Breast epithelium (tissue), 4 donors: ENCODE data around the gene CCDC149. TPM values are rescaled to one million over a fixed set of nuclear protein-coding genes. Genes with fewer than 3 reads are reported as not detected.
A peak's percentile ranks its signal among the peaks of the same experiment; 100 is the strongest.

Experiments used
- DNase-seq, 2 donors: peaks; one replicate each; pipeline ENCODE4 v3.0.0-alpha.2; 2019; ENCODE audit warnings: low spot score in 2 of 2
- H3K27ac ChIP-seq, 2 donors: fragments of 200-600 bp; sonication (generic) in 1 of 2; one replicate each; pipeline ENCODE4 v1.5.1; 2016 to 2019; ENCODE audit warnings: mild to moderate bottlenecking in 1 of 2
- H3K27me3 ChIP-seq, 2 donors: fragments of 200-600 bp; sonication (generic) in 1 of 2; one replicate each; pipeline versions ENCODE4 v1.5.1 to v1.6.0; 2017 to 2019; ENCODE audit warnings: control low read depth in 1 of 2, mild to moderate bottlenecking in 1 of 2
- H3K36me3 ChIP-seq: fragments of 200-600 bp; one replicate; pipeline ENCODE4 v1.5.1; 2019
- H3K4me1 ChIP-seq, 2 donors: fragments of 200-600 bp; sonication (generic); one replicate each; pipeline ENCODE4 v1.5.1; 2016 to 2019; ENCODE audit warnings: control low read depth in 1 of 2
- H3K4me3 ChIP-seq, 3 donors: fragments of 200-600 bp; sonication (generic); 1 replicate in 2 of 3; 2 replicates in 1 of 3; pipeline ENCODE4 v1.5.1; 2016 to 2019; ENCODE audit warnings: mild to moderate bottlenecking in 3 of 3, moderate library complexity in 2 of 3
- H3K9me3 ChIP-seq, 2 donors: fragments of 200-600 bp; sonication (generic) in 1 of 2; one replicate each; pipeline ENCODE4 v1.5.1; 2016 to 2019; ENCODE audit warnings: control low read depth in 1 of 2
- CTCF ChIP-seq, 3 donors: fragments of 450-650 bp; IDR thresholded peaks; one replicate each; pipeline ENCODE4 v1.5.1; 2016 to 2017; ENCODE audit warnings: antibody characterized with exemption in 3 of 3, mild to moderate bottlenecking in 3 of 3, moderate library complexity in 3 of 3
- POLR2A ChIP-seq: fragments of 450-650 bp; IDR thresholded peaks from one replicate; pipeline ENCODE4 v1.6.1; 2016; ENCODE audit warnings: antibody characterized with exemption, mild to moderate bottlenecking, moderate library complexity
- POLR2AphosphoS5 ChIP-seq, 3 donors: sonication (generic); formaldehyde crosslinking; IDR thresholded peaks; one replicate each; pipeline ENCODE4 v1.6.1; 2017; ENCODE audit warnings: antibody characterized with exemption in 3 of 3
- intact Hi-C: fragments of 100-400 bp; cut with DNase I; formaldehyde crosslinking; loops from one replicate; pipeline ENCODE4 v1.15.1; 2023; ENCODE audit warnings: low total_unique reads
- total RNA-seq, 3 donors: library from RNA; depleted of rRNA; stranded (reverse); fragments of >200 nt; gene quantifications; one replicate each; pipeline ENCODE4 v1.1.0, GENCODE V29; 2016

CCDC149 gene
- total RNA-seq, 3 donors from 2014 or later, result 15.8 to 21.0 (median 18.6) TPM

DNA sequence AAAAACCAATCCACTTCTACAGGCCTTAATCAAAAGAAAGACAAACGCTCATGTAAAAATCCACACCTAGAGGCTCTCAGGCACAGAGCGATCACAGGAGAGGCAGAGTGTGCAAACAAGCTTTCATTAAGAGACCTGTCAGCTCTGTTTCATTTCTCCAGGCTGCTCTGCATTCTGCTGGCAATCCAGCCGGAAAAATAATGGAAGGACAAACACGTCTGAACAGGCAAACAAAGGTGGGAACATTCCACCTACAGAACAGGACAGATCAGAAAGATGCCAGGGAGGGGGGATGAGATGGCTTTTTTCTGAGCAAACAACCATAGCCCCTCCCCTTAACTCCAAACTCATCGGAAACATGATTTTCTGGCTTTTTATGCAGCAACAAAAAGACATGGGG is 107.8 kb downstream of the CCDC149 start:
- H3K27ac ChIP-seq, result peak overlapping the region; percentile 44 to 52

DNA sequence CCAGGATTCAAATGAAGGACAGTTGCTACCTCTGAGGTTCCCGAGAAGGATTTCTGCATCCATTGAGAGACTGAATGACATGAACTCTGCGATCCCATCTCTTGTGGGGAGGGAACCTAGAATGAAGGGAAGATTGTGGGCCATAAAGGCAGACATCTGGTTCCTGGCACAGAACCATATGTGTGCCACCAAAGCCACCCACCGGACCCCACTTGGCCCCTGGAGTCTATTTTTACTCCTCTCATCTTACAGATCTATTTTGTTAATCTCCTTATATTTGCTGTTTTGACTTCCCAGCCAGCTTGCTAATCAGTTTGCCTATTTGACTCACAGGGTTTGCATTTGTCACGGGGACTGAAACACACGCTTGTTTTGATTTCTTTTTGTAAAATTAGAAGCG is 110.2 kb downstream of the CCDC149 start:
- Histone ChIP-seq H3K27ac (no peak overlapping the region), H3K4me3 (no peak overlapping the region), H3K27me3 (peaks cover 0 to 14% of the 10 kb centered on the region in 2 donors), H3K9me3 (no peaks in the 10 kb centered on the region), H3K36me3 (no peaks in the 10 kb centered on the region), H3K4me1 (no peaks in the 10 kb centered on the region)
- intact Hi-C loops, result no loop called here
- no peak for DNase-seq
- TF ChIP-seq CTCF (IDR thresholded peaks at IDR 0.05), result no peak
- no peak for TF ChIP-seq POLR2AphosphoS5 (IDR thresholded peaks at IDR 0.05)
- no peak for TF ChIP-seq POLR2A

More for the DNA sequence above, 107.8 kb downstream of the CCDC149 start:
- Histone ChIP-seq H3K36me3 (no peaks in the 10 kb centered on the region), H3K9me3 (no peaks in the 10 kb centered on the region), H3K4me3 (no peak overlapping the region), H3K27me3 (no peaks in the 10 kb centered on the region), H3K4me1 (no peaks in the 10 kb centered on the region)
- peak in 1 of 2 donors; percentile 54 for DNase-seq
- TF ChIP-seq POLR2AphosphoS5 (IDR thresholded peaks at IDR 0.05), result no peak
- TF ChIP-seq CTCF (IDR thresholded peaks at IDR 0.05), result no peak
- TF ChIP-seq POLR2A, result no peak
- intact Hi-C loops, result no loop called here

DNA sequence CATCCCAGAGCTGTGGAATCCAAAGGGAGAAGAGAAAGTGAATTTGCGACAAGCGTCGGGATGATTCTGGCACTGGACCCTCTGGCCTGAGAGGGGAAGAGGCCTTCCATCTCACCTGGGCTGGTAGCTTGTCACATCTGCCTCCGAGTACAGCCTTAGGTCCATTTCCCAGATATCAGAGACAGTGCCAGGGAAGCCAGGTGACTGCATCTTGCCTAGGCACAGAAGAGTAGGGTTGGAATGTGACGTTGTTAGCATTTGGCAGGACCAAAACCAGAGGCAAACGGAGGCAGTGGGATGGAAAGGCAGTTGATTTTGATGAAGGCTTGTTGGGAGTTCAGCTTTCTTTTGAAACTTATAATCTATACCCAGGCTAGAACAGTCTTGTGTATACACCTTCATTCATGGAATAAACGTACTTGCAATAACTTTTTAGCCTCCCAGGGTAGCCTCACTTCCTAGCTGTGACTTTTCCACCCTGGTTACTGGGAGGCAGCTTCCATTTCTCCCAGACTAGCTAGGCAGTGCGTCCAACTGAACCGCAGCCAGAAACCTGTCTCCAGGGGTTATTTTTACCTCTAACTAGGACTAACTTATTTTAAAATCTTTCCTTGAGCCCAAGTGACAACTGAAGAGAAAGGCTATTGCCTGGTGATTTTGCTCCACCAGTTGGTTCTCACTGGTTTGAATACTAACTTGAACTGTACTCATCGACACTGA is 111.5 kb downstream of the CCDC149 start:
- Histone ChIP-seq H3K36me3 (no peaks in the 10 kb centered on the region), H3K4me3 (peak overlapping the region in 2 of 3 donors; percentile 26 to 61), H3K9me3 (no peaks in the 10 kb centered on the region), H3K27me3 (peaks cover 0 to 14% of the 10 kb centered on the region in 2 donors), H3K4me1 (no peaks in the 10 kb centered on the region), H3K27ac (no peak overlapping the region)
- TF ChIP-seq POLR2A, result no peak
- TF ChIP-seq CTCF (IDR thresholded peaks at IDR 0.05), result no peak
- no peak for TF ChIP-seq POLR2AphosphoS5 (IDR thresholded peaks at IDR 0.05)
- intact Hi-C loops, result no loop called here
- DNase-seq, result no peak

- Histone ChIP-seq H3K27me3 (peaks cover 0 to 14% of the 10 kb centered on the region in 2 donors), H3K4me3 (peak overlapping the region; percentile 24 to 61 (median 26)), H3K9me3 (no peaks in the 10 kb centered on the region), H3K27ac (peak overlapping the region in 1 of 2 donors; percentile 70), H3K4me1 (no peaks in the 10 kb centered on the region), H3K36me3 (no peaks in the 10 kb centered on the region)
- DNase-seq, result no peak
- TF ChIP-seq CTCF (IDR thresholded peaks at IDR 0.05), result no peak
- no peak for TF ChIP-seq POLR2AphosphoS5 (IDR thresholded peaks at IDR 0.05)
- TF ChIP-seq POLR2A, result no peak
- intact Hi-C loops, result no loop called here
Observed at GRCh38 chr4:24800325-24800895, 112.4 kb downstream of the CCDC149 start.
